IMR-90 (cell line): ENCODE data around the gene P2RX3. TPM values are rescaled to one million over a fixed set of nuclear protein-coding genes. Genes with fewer than 3 reads are reported as not detected.

Experiments
- ATAC-seq: fragments of 200-7000 bp; cut with Tn5 transposase; 2 replicates; pipeline ENCODE4 v1.9.1; 2020; ENCODE audit warnings: low read depth, mild to moderate bottlenecking, moderate library complexity
- BruUV-seq: library from RNA; stranded (reverse); fragments of 400-500 nt; replicated peaks from 2 replicates; lab custom pipeline; 2021; lab: Mats Ljungman, UMichigan
- CTCF ChIA-PET: fragments of 300-600 bp; formaldehyde crosslinking; extraction: SDS; loops from one replicate; lab custom pipeline; 2021; ENCODE audit warnings: antibody characterized with exemption; lab: Yijun Ruan, JAX
- POLR2A ChIA-PET: fragments of 300-600 bp; sonication (Branson Sonifier 250); formaldehyde crosslinking; loops from one replicate; lab custom pipeline; 2022; ENCODE audit warnings: antibody characterized with exemption; ENCODE audit not compliant: unreplicated experiment; lab: Charles Lee
- DNase-seq: peaks from one replicate; pipeline ENCODE4 v3.0.0; 2013
- H2AFZ ChIP-seq: replicated peaks from 2 replicates; pipeline ENCODE3; 2013; ENCODE audit warnings: low read length, mild to moderate bottlenecking; ENCODE audit not compliant: poor library complexity
- H2AK5ac ChIP-seq: 2 replicates; pipeline ENCODE4 v1.6.1; 2013; ENCODE audit warnings: low read depth, low read length, inconsistent platforms
- H2AK9ac ChIP-seq: replicated peaks from 2 replicates; pipeline ENCODE3; 2013; ENCODE audit warnings: mild to moderate bottlenecking, low read depth, low read length, moderate library complexity; ENCODE audit not compliant: poor library complexity
- H2BK120ac ChIP-seq: 2 replicates; pipeline ENCODE4 v1.6.1; 2013; ENCODE audit warnings: low read depth, low read length, inconsistent platforms
- H2BK15ac ChIP-seq: 3 replicates; pipeline ENCODE4 v1.6.1; 2013; ENCODE audit warnings: low read depth, low read length, inconsistent platforms
- H2BK20ac ChIP-seq: 2 replicates; pipeline ENCODE4 v1.6.1; 2013; ENCODE audit warnings: low read depth, mild to moderate bottlenecking, inconsistent platforms, low read length, moderate library complexity
- H2BK5ac ChIP-seq: 2 replicates; pipeline ENCODE4 v1.6.1; 2013; ENCODE audit warnings: mild to moderate bottlenecking, low read depth, low read length, inconsistent platforms; ENCODE audit not compliant: poor library complexity, severe bottlenecking
- H3K14ac ChIP-seq: replicated peaks from 2 replicates; pipeline ENCODE4 v1.6.1; 2013; ENCODE audit warnings: low read depth, low read length, inconsistent platforms
- H3K18ac ChIP-seq: 2 replicates; pipeline ENCODE4 v1.6.1; 2013; ENCODE audit warnings: low read depth, low read length, control low read depth
- H3K23ac ChIP-seq: 2 replicates; pipeline ENCODE4 v1.6.1; 2013; ENCODE audit warnings: low read depth, low read length, inconsistent platforms
- H3K27ac ChIP-seq: 2 replicates; pipeline ENCODE4 v1.5.1; 2013; ENCODE audit warnings: mild to moderate bottlenecking, control low read depth, low read length; ENCODE audit not compliant: insufficient read depth
- H3K27me3 ChIP-seq: 2 replicates; pipeline ENCODE4 v1.6.1; 2013; ENCODE audit warnings: low read length; ENCODE audit not compliant: control insufficient read depth, insufficient read depth
- H3K36me3 ChIP-seq: 2 replicates; pipeline ENCODE4 v1.6.1; 2013; ENCODE audit warnings: low read length, mixed read lengths; ENCODE audit not compliant: control insufficient read depth, insufficient read depth
- H3K4ac ChIP-seq: 2 replicates; pipeline ENCODE4 v1.6.1; 2013; ENCODE audit warnings: low read depth, low read length, inconsistent platforms
- H3K4me1 ChIP-seq: 2 replicates; pipeline ENCODE4 v1.6.1; 2013; ENCODE audit warnings: low read length, mixed read lengths; ENCODE audit not compliant: control insufficient read depth, insufficient read depth
- H3K4me2 ChIP-seq: 2 replicates; pipeline ENCODE4 v1.6.1; 2013; ENCODE audit warnings: low read depth, mild to moderate bottlenecking, control low read depth, low read length, moderate library complexity
- H3K4me3 ChIP-seq: 2 replicates; pipeline ENCODE4 v1.5.1; 2013; ENCODE audit warnings: low read depth, mild to moderate bottlenecking, control low read depth, low read length, moderate library complexity; ENCODE audit not compliant: insufficient read depth
- H3K56ac ChIP-seq: 2 replicates; pipeline ENCODE4 v1.6.1; 2013; ENCODE audit warnings: low read length, inconsistent platforms; ENCODE audit not compliant: insufficient read depth; ENCODE audit errors: extremely low read depth
- H3K79me1 ChIP-seq, 2 experiments: 2 replicates each; pipeline ENCODE4 v1.6.1; 2013; ENCODE audit warnings: low read length in 2 of 2, inconsistent platforms in 1 of 2, low read depth in 1 of 2
- H3K9ac ChIP-seq: 2 replicates; pipeline ENCODE4 v1.6.1; 2013; ENCODE audit warnings: low read depth, low read length, control low read depth
- H3K9me1 ChIP-seq: 2 replicates; pipeline ENCODE4 v1.6.1; 2013; ENCODE audit warnings: low read length, inconsistent platforms; ENCODE audit not compliant: insufficient read depth
- H3K9me3 ChIP-seq: 2 replicates; pipeline ENCODE4 v1.6.1; 2013; ENCODE audit warnings: low read length; ENCODE audit not compliant: control insufficient read depth, insufficient read depth
- H4K20me1 ChIP-seq: 2 replicates; pipeline ENCODE4 v1.6.1; 2013; ENCODE audit warnings: low read length, inconsistent platforms; ENCODE audit not compliant: insufficient read depth
- H4K5ac ChIP-seq: 2 replicates; pipeline ENCODE4 v1.6.1; 2013; ENCODE audit warnings: mild to moderate bottlenecking, low read depth, low read length, control low read depth
- H4K8ac ChIP-seq, 2 experiments: 2 replicates each; pipeline ENCODE4 v1.6.1; 2013; ENCODE audit warnings: low read depth in 2 of 2, low read length in 2 of 2, control low read depth in 1 of 2, inconsistent platforms in 1 of 2
- H4K91ac ChIP-seq: 2 replicates; pipeline ENCODE4 v1.6.1; 2013; ENCODE audit warnings: low read depth, low read length, inconsistent platforms; ENCODE audit not compliant: insufficient read depth
- MAZ ChIP-seq: IDR thresholded peaks from 2 replicates; pipeline ENCODE4 v1.6.1; 2012; ENCODE audit warnings: low read depth, mild to moderate bottlenecking, low read length, improper control_type of control experiment, moderate library complexity, borderline replicate concordance
- POLR2A ChIP-seq: IDR thresholded peaks from 2 replicates; pipeline ENCODE4 v1.6.1; 2012; ENCODE audit warnings: mild to moderate bottlenecking, low read depth, low read length
- RAD21 ChIP-seq: IDR thresholded peaks from 2 replicates; pipeline ENCODE4 v1.6.1; 2012; ENCODE audit warnings: low read length, improper control_type of control experiment
- SMC3 ChIP-seq: fragments of 150-350 bp; IDR thresholded peaks from 2 replicates; pipeline ENCODE4 v1.6.1; 2016; ENCODE audit warnings: low read depth, mild to moderate bottlenecking, antibody characterized with exemption, low read length, moderate library complexity
- WGBS, 2 experiments: methylation state at CpG; one replicate each; pipeline versions ENCODE4 v1.1.5 to v1.1.7; 2013; ENCODE audit warnings: missing lambda C conversion rate in 2 of 2; ENCODE audit not compliant: insufficient read length in 1 of 2; ENCODE audit errors: extremely low coverage in 2 of 2; 5-methylcytosine and 5-hydroxymethylcytosine counted together
- dilution Hi-C: fragments of 300-500 bp; cut with HindIII; formaldehyde crosslinking; loops from one replicate; pipeline ENCODE4 v1.14.3; 2018; ENCODE audit warnings: low sequenced_read_pairs; ENCODE audit not compliant: unreplicated experiment
- in situ Hi-C: fragments of 300-500 bp; cut with MboI; formaldehyde crosslinking; loops from 3 replicates; pipeline ENCODE4 v1.14.3; 2019; ENCODE audit warnings: low sequenced_read_pairs, inconsistent platforms, mixed read lengths
- intact Hi-C: fragments of 100-400 bp; cut with micrococcal nuclease; formaldehyde crosslinking; loops from 2 replicates; pipeline ENCODE4 v1.10.0; 2022
- polyA plus RNA-seq, 3 experiments: library from polyadenylated mRNA; depleted of rRNA; stranded (reverse); fragments of >200 nt; gene quantifications; 2 replicates each; pipeline ENCODE4 v1.2.3, GENCODE V29; 2012; ENCODE audit warnings: low replicate concordance in 1 of 3
- total RNA-seq: library from RNA; depleted of rRNA; stranded (reverse); fragments of >200 nt; gene quantifications from 2 replicates; pipeline ENCODE4 v1.2.3, GENCODE V29; 2012

The P2RX3 gene
- total and polyA plus RNA-seq, 2 of the 4 experiments (the other 2 are of a cell fraction): not detected

GRCh38 chr11:57300785-57301184 lies 37.4 kb upstream of the P2RX3 start:
- H3K9ac ChIP-seq: no peak overlapping the region
- H2BK20ac ChIP-seq: no peak overlapping the region
- POLR2A ChIA-PET: no interaction called here
- peaks cover 12% of the 10 kb centered on the region for H3K9me3 ChIP-seq
- peaks cover 73% of the 10 kb centered on the region for H3K36me3 ChIP-seq
- in situ Hi-C loops (no loop called here), intact Hi-C loops (no loop called here), dilution Hi-C loops (no loop called here)
- H3K27ac ChIP-seq: no peak overlapping the region
- no CpG with 5 or more reads among the region's 10 CpGs for WGBS, 2 experiments
- H3K79me1 ChIP-seq: peaks cover 19 to 40% of the 10 kb centered on the region in 2 experiments
- no peak for ATAC-seq
- peaks cover 11% of the 10 kb centered on the region for H3K4me1 ChIP-seq
- H3K23ac ChIP-seq: no peak overlapping the region
- H4K5ac ChIP-seq: no peak overlapping the region
- H3K4me2 ChIP-seq: no peak overlapping the region
- H2BK120ac ChIP-seq: no peak overlapping the region
- H4K20me1 ChIP-seq: peaks cover 32% of the 10 kb centered on the region
- H3K4ac ChIP-seq: no peak overlapping the region
- H3K9me1 ChIP-seq: peaks cover 17% of the 10 kb centered on the region
- H2AFZ ChIP-seq: no peak overlapping the region
- CTCF ChIA-PET: no interaction called here
- H3K18ac ChIP-seq: no peak overlapping the region
- BruUV-seq: no TSS peak
- no peak overlapping the region for H3K14ac ChIP-seq
- H4K8ac ChIP-seq: no peak overlapping the region
- H2AK9ac ChIP-seq: no peak overlapping the region
- no peak for TF ChIP-seq RAD21
- no peak for TF ChIP-seq SMC3
- no peak for TF ChIP-seq MAZ
- TF ChIP-seq POLR2A: no peak
- no peak overlapping the region for H2AK5ac ChIP-seq
- no peak overlapping the region for H3K4me3 ChIP-seq
- no peak overlapping the region for H3K56ac ChIP-seq
- no peak overlapping the region for H4K91ac ChIP-seq
- no peaks in the 10 kb centered on the region for H3K27me3 ChIP-seq
- H2BK5ac ChIP-seq: no peak overlapping the region
- no peak overlapping the region for H2BK15ac ChIP-seq
- DNase-seq: no peak
